A204.1 (cell line): ENCODE data around the gene OR7C1.
"Not testable (repeated sequence)": the region's sequence is repeated elsewhere in the genome, so short reads cannot be mapped to it uniquely, and the experiment has no call there.

Experiments used
- FAIRE-seq: peaks from 2 replicates; lab custom pipeline; 2012; peaks lifted over from hg19 to GRCh38; lab: Jason Lieb, UNC

The OR7C1 gene

GRCh38 chr19:14765403-14765802, 69.6 kb downstream of the OR7C1 start:
- FAIRE-seq: not testable (repeated sequence)

- FAIRE-seq: no peak
Measured at GRCh38 chr19:14764401-14764800, 70.6 kb downstream of the OR7C1 start.

GRCh38 chr19:14763497-14764145, 71.4 kb downstream of the OR7C1 start:
- FAIRE-seq: no peak

- FAIRE-seq: no peak
Measured at GRCh38 chr19:14762111-14762510, 72.9 kb downstream of the OR7C1 start.

- FAIRE-seq: no peak
Measured at GRCh38 chr19:14761607-14762006, 73.4 kb downstream of the OR7C1 start.

GRCh38 chr19:14758816-14759215, 76.2 kb downstream of the OR7C1 start:
- FAIRE-seq: no peak

GRCh38 chr19:14748601-14749000, 86.4 kb downstream of the OR7C1 start:
- no peak for FAIRE-seq
